ENCODE results near the gene TTC7B. TPM values are rescaled to one million over a fixed set of nuclear protein-coding genes. Genes with fewer than 3 reads are reported as not detected.

TTC7B gene
- total and polyA plus RNA-seq, 2 of the 8 experiments (the other 6 are each of a cell fraction or from before 2014, with no cell fraction given), result 23.7 to 34.0 TPM

- TF ChIP-seq EZH2 (IDR thresholded peaks at IDR 0.05; ENCODE audit: low read depth, low read length, severe bottlenecking) (no peak), SRF (IDR thresholded peaks at IDR 0.05; ENCODE audit: low read depth, low read length) (no peak), SIX5 (IDR thresholded peaks at IDR 0.05; ENCODE audit: low read depth, low read length) (no peak)
Observed at GRCh38 chr14:90654831-90655276, 161.4 kb downstream of the TTC7B start (continued).
